Stimulated activated CD4-positive, alpha-beta T cell treated with anti-CD3 and anti-CD28 coated beads, Interleukin-12 subunit alpha, Interleukin-12 subunit beta, amount 100 ng/mL, for 24 hours (primary cell): ENCODE results near the gene NBEA.
"Not testable (repeated sequence)": the region's sequence is repeated elsewhere in the genome, so short reads cannot be mapped to it uniquely, and the experiment has no call there.

Experiments
- DNase-seq, 2 experiments: peaks; one replicate each; pipeline ENCODE4 v3.0.0-alpha.2; 2020; ENCODE audit warnings: low read depth in 2 of 2

NBEA gene

GRCh38 chr13:35058585-35058984 is 116.5 kb downstream of the NBEA start:
- DNase-seq: not testable (repeated sequence)

- DNase-seq: no peak
Measured at GRCh38 chr13:35086667-35087066, 144.6 kb downstream of the NBEA start.

GRCh38 chr13:35092251-35092650 is 150.2 kb downstream of the NBEA start:
- DNase-seq: no peak

GRCh38 chr13:35092751-35093150 is 150.7 kb downstream of the NBEA start:
- DNase-seq: no peak

GRCh38 chr13:35093356-35093755 is 151.3 kb downstream of the NBEA start:
- DNase-seq: no peak

- DNase-seq: not testable (repeated sequence)
Measured at GRCh38 chr13:35106771-35107170, 164.7 kb downstream of the NBEA start.

- DNase-seq: no peak
Measured at GRCh38 chr13:35107535-35107934, 165.5 kb downstream of the NBEA start.

GRCh38 chr13:35113612-35114011 is 171.5 kb downstream of the NBEA start:
- DNase-seq: not testable (repeated sequence)

GRCh38 chr13:35127466-35127865 is 185.4 kb downstream of the NBEA start:
- DNase-seq: no peak

GRCh38 chr13:35129500-35129899 is 187.4 kb downstream of the NBEA start:
- DNase-seq: no peak

GRCh38 chr13:35131471-35131870 is 189.4 kb downstream of the NBEA start:
- no peak for DNase-seq

- DNase-seq: no peak
Measured at GRCh38 chr13:35136585-35136984, 194.5 kb downstream of the NBEA start.

- DNase-seq: no peak
Measured at GRCh38 chr13:35139591-35139990, 197.5 kb downstream of the NBEA start.

- DNase-seq: no peak
Measured at GRCh38 chr13:35140321-35140720, 198.3 kb downstream of the NBEA start.

- no peak for DNase-seq
Measured at GRCh38 chr13:35140831-35141230, 198.8 kb downstream of the NBEA start.

GRCh38 chr13:35143123-35143522 is 201.1 kb downstream of the NBEA start:
- DNase-seq: no peak

- no peak for DNase-seq
Measured at GRCh38 chr13:35144166-35144890, 202.3 kb downstream of the NBEA start.

GRCh38 chr13:35146686-35147085 is 204.6 kb downstream of the NBEA start:
- no peak for DNase-seq

GRCh38 chr13:35157143-35157755 is 215.2 kb downstream of the NBEA start:
- DNase-seq: no peak

GRCh38 chr13:35159041-35159440 is 217.0 kb downstream of the NBEA start:
- DNase-seq: no peak

- DNase-seq: no peak
Measured at GRCh38 chr13:35160896-35161295, 218.8 kb downstream of the NBEA start.

- no peak for DNase-seq
Measured at GRCh38 chr13:35162420-35162819, 220.3 kb downstream of the NBEA start.

- no peak for DNase-seq
Measured at GRCh38 chr13:35163674-35164073, 221.6 kb downstream of the NBEA start.
